Stimulated activated naive B cell treated with anti-CD40 and anti-IgM and Interleukin-4, amounts not matched to agents 10 μg/mL and 1 μg/mL and 100 μg/mL, for 72 hours (primary cell): ENCODE data around the gene NOP10.
"Not testable (repeated sequence)": the region's sequence is repeated elsewhere in the genome, so short reads cannot be mapped to it uniquely, and the experiment has no call there.

Experiments
- ATAC-seq, 2 donors: fragments of 150-1000 bp; cut with Tn5 transposase; replicated peaks; 2 replicates each; pipeline ENCODE4 v1.10.0; 2021; ENCODE audit warnings: moderate library complexity in 1 of 2
- DNase-seq: peaks from one replicate; pipeline ENCODE4 v3.0.0; 2021
- H3K27ac Mint-ChIP-seq: one replicate; pipeline ENCODE4 v1.8.0; 2022; ENCODE audit warnings: mild to moderate bottlenecking, mixed read lengths
- H3K27me3 Mint-ChIP-seq, 2 donors: one replicate each; pipeline ENCODE4 v1.8.0; 2022; ENCODE audit warnings: mixed read lengths in 2 of 2
- H3K36me3 Mint-ChIP-seq, 2 donors: one replicate each; pipeline ENCODE4 v1.8.0; 2022; ENCODE audit warnings: mixed read lengths in 2 of 2, mild to moderate bottlenecking in 1 of 2
- H3K4me1 Mint-ChIP-seq, 2 donors: one replicate each; pipeline ENCODE4 v1.8.0; 2022; ENCODE audit warnings: mixed read lengths in 2 of 2, mild to moderate bottlenecking in 1 of 2
- H3K4me3 Mint-ChIP-seq, 2 donors: one replicate each; pipeline ENCODE4 v1.8.0; 2022; ENCODE audit warnings: mild to moderate bottlenecking in 2 of 2, mixed read lengths in 2 of 2, moderate library complexity in 1 of 2
- H3K9me3 Mint-ChIP-seq, 2 donors: one replicate each; pipeline ENCODE4 v1.8.0; 2022; ENCODE audit warnings: mixed read lengths in 2 of 2, mild to moderate bottlenecking in 1 of 2

NOP10 gene

DNA sequence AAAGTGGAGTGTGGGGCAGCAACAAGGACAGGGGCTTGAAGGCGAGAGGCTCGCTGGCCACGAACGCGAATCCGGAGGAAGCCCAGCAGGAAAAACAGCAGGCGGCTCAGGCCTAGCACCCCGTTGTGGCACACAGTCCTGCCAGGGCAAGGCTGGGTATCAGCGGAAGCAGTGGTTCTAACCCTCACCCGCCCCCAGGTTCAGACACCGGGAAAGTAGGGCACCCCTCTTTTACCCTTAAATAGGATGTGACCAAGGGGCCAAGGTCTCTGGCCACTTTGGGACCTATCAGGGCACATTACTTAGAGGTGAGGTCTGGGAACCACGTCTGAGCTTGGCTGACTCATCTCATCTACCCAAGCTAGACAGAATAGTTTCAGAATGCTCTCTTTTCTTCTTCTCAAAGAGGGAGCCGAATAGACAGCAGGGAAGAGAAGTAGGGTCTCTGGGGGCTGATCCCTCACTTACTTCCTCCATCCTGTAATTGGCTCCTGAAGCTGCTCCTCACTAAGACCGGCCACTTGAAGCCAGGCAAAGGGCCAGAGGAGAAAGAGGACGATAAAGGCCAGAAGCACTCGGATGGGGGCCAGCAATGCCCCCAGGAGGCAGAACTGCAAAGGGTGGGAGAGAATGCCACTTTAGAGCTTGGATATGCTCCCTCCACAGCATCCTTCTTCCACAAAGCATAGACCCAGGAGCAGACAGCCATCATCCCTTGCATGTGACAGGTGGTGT lies 22.3 kb upstream of the NOP10 start:
- Mint-ChIP-seq H3K9me3 (no peaks in the 10 kb centered on the region), H3K4me1 (peaks cover 35 to 48% of the 10 kb centered on the region in 2 donors), H3K27me3 (no peaks in the 10 kb centered on the region), H3K4me3 (peak overlapping the region; percentile 90 to 99), H3K27ac (no peak overlapping the region), H3K36me3 (peaks cover 17 to 28% of the 10 kb centered on the region in 2 donors)
- DNase-seq (no peak), ATAC-seq (no peak)

DNA sequence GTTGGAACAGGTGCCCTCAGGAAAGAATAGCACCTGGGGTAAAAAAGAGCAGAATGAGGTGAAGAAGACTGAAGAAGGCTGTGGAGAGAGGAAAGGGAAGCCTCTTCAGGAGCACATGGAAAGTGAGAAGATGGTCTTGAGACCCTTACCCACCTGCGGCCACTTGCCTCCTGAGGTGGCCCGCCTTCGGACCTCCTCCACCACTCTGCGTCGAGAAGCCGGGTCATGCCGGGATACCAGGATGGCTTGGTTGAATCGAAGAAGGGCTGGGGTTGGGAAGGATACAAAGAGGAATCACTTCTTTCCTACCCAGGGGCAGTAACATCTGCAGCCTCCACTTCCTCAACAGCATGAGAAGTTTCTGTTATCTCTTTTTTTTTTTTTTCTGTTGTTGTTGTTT lies 21.1 kb upstream of the NOP10 start:
- DNase-seq, result no peak
- no peak overlapping the region for H3K27ac Mint-ChIP-seq
- peaks cover 21 to 40% of the 10 kb centered on the region in 2 donors for H3K36me3 Mint-ChIP-seq
- no peak for ATAC-seq
- H3K9me3 Mint-ChIP-seq, result no peaks in the 10 kb centered on the region
- H3K4me3 Mint-ChIP-seq, result no peak overlapping the region
- peaks cover 32 to 35% of the 10 kb centered on the region in 2 donors for H3K4me1 Mint-ChIP-seq
- no peaks in the 10 kb centered on the region for H3K27me3 Mint-ChIP-seq

DNA sequence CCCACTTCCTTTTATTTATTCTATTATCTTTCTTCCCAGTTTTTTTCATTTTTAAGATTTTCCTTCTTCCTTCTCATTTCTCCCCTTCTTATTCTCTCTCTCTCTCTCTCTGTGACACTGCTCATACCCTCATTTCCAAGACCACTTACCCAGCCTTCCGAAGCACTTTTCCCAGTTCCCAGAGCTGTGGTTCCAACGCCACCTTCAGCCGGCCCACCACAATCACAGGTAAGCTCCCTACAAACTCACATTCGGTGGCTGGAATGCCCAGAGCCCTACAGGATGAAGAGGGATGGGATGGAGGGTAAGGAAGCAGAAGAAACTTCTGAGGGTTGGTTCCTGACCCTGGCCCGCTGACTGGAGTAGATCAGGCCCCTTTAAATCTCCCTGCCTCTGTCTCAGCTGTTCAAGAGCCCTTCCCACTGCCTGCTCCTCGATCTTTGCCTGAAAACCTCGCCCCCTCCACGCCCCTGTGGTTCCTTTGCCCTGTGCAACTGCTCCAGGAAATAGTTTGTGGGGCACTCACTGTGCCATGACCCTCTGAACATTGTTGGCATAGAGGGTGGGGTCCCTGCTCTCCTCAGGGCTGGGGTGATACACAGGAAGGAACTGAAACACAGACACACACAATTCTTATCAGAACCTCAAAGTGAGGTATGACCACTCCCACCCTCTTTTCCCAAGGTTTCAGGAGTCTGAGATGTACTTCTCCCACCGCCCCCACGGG lies 19.3 kb upstream of the NOP10 start:
- H3K9me3 Mint-ChIP-seq, result no peaks in the 10 kb centered on the region
- no peak overlapping the region for H3K27ac Mint-ChIP-seq
- ATAC-seq (no peak), DNase-seq (no peak)
- H3K4me1 Mint-ChIP-seq, result peaks cover 24 to 25% of the 10 kb centered on the region in 2 donors
- H3K36me3 Mint-ChIP-seq, result peaks cover 27 to 54% of the 10 kb centered on the region in 2 donors
- H3K27me3 Mint-ChIP-seq, result no peaks in the 10 kb centered on the region
- H3K4me3 Mint-ChIP-seq, result no peak overlapping the region

GRCh38 chr15:34361278-34361677 lies 18.3 kb upstream of the NOP10 start:
- Mint-ChIP-seq H3K27me3 (no peaks in the 10 kb centered on the region), H3K9me3 (no peaks in the 10 kb centered on the region), H3K27ac (no peak overlapping the region), H3K4me3 (no peak overlapping the region), H3K36me3 (peaks cover 30 to 59% of the 10 kb centered on the region in 2 donors), H3K4me1 (peaks cover 19 to 22% of the 10 kb centered on the region in 2 donors)
- DNase-seq (no peak), ATAC-seq (no peak)

DNA sequence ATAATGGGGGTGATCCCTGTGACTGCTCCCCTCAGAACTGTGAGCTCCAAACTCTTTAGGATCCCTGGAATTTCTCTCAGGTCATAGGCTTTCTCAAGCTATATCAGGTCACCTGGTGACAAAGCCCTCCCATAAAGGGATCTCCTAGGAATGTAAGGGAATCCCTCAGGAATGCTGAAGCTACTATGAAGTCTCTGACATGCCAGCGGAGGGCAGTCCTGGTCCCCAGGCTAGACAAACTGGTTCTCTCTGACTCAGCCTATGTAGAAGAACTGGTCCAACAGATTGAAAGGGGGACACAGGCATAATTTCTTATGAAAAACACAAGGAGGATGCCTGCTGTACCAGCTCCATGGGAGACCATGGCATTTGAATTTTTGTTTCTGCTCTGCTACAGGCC lies 17.4 kb upstream of the NOP10 start:
- DNase-seq (no peak), ATAC-seq (no peak)
- no peaks in the 10 kb centered on the region for H3K27me3 Mint-ChIP-seq
- peaks cover 33 to 66% of the 10 kb centered on the region in 2 donors for H3K36me3 Mint-ChIP-seq
- no peak overlapping the region for H3K27ac Mint-ChIP-seq
- H3K4me3 Mint-ChIP-seq, result no peak overlapping the region
- H3K9me3 Mint-ChIP-seq, result no peaks in the 10 kb centered on the region
- H3K4me1 Mint-ChIP-seq, result peaks cover 9 to 15% of the 10 kb centered on the region in 2 donors

DNA sequence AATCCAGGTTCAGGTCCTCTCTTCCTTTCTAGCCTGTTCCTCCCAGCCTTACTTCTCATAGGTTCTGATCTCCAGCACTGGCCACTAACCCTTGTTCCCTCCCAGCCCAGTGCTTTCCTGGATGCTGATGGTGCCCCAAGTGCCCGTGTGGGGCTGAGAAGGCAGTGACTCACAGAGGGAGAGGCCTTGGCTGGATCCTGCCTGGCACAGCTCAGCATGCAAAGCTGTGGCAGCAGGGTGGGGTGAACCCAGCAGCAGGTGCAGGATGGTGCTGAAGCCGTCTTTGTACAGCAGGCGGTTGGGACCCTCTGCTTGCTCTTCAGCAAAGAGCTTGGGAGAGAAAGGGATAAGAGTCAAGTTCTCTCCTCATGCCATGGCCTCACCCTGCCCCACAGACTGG lies 16.5 kb upstream of the NOP10 start:
- Mint-ChIP-seq H3K9me3 (no peaks in the 10 kb centered on the region), H3K4me1 (peaks cover 6 to 10% of the 10 kb centered on the region in 2 donors), H3K36me3 (peaks cover 29 to 63% of the 10 kb centered on the region in 2 donors), H3K4me3 (no peak overlapping the region), H3K27ac (no peak overlapping the region), H3K27me3 (no peaks in the 10 kb centered on the region)
- DNase-seq (no peak), ATAC-seq (no peak)

DNA sequence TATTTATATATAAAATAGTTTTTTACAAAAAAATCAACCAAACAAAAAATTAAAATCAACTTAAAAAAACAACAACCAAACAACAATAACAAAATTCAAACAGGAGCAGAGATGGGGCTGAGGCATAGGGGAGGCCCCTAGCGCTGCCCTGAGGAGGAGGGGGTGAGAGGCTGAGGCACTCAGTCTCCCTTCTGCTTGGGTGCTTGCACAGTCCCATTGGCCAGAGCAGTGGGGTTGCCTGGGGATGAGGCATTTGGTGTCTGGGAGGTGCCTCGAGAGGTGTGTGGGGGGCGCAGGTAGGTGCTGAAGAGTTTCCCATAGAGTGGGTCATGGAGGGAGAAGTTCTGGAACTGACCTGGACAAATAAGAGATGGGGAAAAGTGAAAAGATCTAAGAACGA lies 16.0 kb upstream of the NOP10 start:
- Mint-ChIP-seq H3K36me3 (peaks cover 29 to 66% of the 10 kb centered on the region in 2 donors), H3K27me3 (no peaks in the 10 kb centered on the region), H3K9me3 (no peaks in the 10 kb centered on the region), H3K4me1 (peaks cover 6 to 10% of the 10 kb centered on the region in 2 donors), H3K27ac (no peak overlapping the region), H3K4me3 (no peak overlapping the region)
- no peak for ATAC-seq
- DNase-seq, result no peak

DNA sequence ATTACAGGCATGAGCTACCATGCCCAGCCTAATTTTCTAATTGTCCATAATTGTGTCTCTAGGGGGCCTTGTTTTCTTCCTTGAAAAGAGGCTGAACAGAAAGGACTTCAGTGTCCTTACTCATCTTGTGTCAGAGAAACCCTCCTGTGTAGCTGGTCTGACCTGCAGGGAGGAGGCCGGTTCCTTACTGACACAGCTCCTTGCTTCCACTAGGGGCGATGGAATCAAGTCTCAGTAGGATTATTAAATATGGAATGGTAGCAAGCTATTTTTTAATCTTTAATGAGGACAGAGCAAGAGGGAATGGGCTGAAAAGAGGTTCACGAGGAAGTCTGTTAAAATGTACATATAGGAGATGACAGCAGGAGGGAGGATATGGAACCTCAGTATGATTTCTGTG lies 15.4 kb upstream of the NOP10 start:
- ATAC-seq, result no peak
- peaks cover 6 to 8% of the 10 kb centered on the region in 2 donors for H3K4me1 Mint-ChIP-seq
- H3K27ac Mint-ChIP-seq, result no peak overlapping the region
- H3K9me3 Mint-ChIP-seq, result no peaks in the 10 kb centered on the region
- DNase-seq, result no peak
- H3K4me3 Mint-ChIP-seq, result no peak overlapping the region
- H3K27me3 Mint-ChIP-seq, result no peaks in the 10 kb centered on the region
- H3K36me3 Mint-ChIP-seq, result peaks cover 30 to 69% of the 10 kb centered on the region in 2 donors

- Mint-ChIP-seq H3K36me3 (peaks cover 29 to 65% of the 10 kb centered on the region in 2 donors), H3K4me3 (no peak overlapping the region), H3K27ac (no peak overlapping the region), H3K9me3 (no peaks in the 10 kb centered on the region), H3K4me1 (peaks cover 2 to 3% of the 10 kb centered on the region in 2 donors), H3K27me3 (no peaks in the 10 kb centered on the region)
- ATAC-seq (no peak), DNase-seq (no peak)
These were observed 14.7 kb upstream of the NOP10 start for GRCh38 chr15:34357653-34358052.

GRCh38 chr15:34355241-34355640 lies 12.3 kb upstream of the NOP10 start:
- DNase-seq (no peak), ATAC-seq (no peak)
- no peaks in the 10 kb centered on the region for H3K27me3 Mint-ChIP-seq
- no peaks in the 10 kb centered on the region for H3K9me3 Mint-ChIP-seq
- peaks cover 0 to 4% of the 10 kb centered on the region in 2 donors for H3K4me1 Mint-ChIP-seq
- no peak overlapping the region for H3K27ac Mint-ChIP-seq
- peaks cover 24 to 51% of the 10 kb centered on the region in 2 donors for H3K36me3 Mint-ChIP-seq
- no peak overlapping the region for H3K4me3 Mint-ChIP-seq

DNA sequence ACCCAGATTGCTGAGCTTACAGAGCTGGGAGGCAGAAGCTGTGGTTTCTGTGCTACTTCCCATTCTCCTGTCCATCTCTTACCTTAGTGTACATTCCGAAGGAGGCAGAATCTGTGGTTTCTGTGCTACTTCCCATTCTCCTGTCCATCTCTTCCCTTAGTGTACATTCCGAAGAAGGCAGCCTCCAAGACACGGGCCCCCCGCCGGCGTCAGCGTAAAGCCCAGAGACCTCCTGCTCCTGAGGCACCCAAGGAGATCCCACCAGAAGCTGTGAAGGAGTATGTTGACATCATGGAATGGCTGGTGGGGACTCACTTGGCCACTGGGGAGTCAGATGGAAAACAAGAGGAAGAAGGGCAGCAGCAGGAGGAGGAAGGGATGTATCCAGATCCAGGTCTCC lies 11.3 kb upstream of the NOP10 start:
- no peaks in the 10 kb centered on the region for H3K27me3 Mint-ChIP-seq
- peaks cover 0 to 2% of the 10 kb centered on the region in 2 donors for H3K4me1 Mint-ChIP-seq
- no peak overlapping the region for H3K27ac Mint-ChIP-seq
- peaks cover 20 to 42% of the 10 kb centered on the region in 2 donors for H3K36me3 Mint-ChIP-seq
- ATAC-seq, result no peak
- DNase-seq, result no peak
- H3K9me3 Mint-ChIP-seq, result no peaks in the 10 kb centered on the region
- no peak overlapping the region for H3K4me3 Mint-ChIP-seq

GRCh38 chr15:34353627-34354026 lies 10.7 kb upstream of the NOP10 start:
- no peaks in the 10 kb centered on the region for H3K9me3 Mint-ChIP-seq
- peaks cover 20 to 35% of the 10 kb centered on the region in 2 donors for H3K36me3 Mint-ChIP-seq
- no peaks in the 10 kb centered on the region for H3K27me3 Mint-ChIP-seq
- DNase-seq (no peak), ATAC-seq (no peak)
- H3K4me3 Mint-ChIP-seq, result no peak overlapping the region
- H3K4me1 Mint-ChIP-seq, result peaks cover 0 to 2% of the 10 kb centered on the region in 2 donors
- H3K27ac Mint-ChIP-seq, result no peak overlapping the region

DNA sequence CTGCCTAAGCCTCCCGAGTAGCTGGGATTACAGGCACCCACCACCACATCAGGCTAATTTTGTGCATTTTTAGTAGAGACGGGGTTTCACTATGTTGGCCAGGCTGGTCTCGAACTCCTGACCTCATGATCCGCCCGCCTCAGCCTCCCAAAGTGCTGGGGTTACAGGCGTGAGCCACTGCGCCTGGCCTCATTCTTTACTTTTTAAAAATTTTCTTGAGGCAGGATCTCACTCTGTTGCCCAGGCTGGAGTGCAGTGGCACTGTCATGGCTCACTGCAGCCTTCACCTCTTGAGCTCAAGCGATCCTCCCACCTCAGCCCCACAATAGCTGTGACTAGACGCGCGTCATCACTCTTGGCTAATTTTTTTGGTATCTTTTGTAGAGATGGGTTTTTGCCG lies 10.1 kb upstream of the NOP10 start:
- not testable (repeated sequence) for H3K27ac Mint-ChIP-seq, H3K27me3 Mint-ChIP-seq, DNase-seq, H3K9me3 Mint-ChIP-seq, ATAC-seq, H3K4me1 Mint-ChIP-seq, H3K4me3 Mint-ChIP-seq
- peaks cover 19 to 31% of the 10 kb centered on the region in 2 donors for H3K36me3 Mint-ChIP-seq

- ATAC-seq (no peak), DNase-seq (no peak)
- H3K27me3 Mint-ChIP-seq, result peaks cover 0 to 5% of the 10 kb centered on the region in 2 donors
- H3K9me3 Mint-ChIP-seq, result no peaks in the 10 kb centered on the region
- no peak overlapping the region for H3K27ac Mint-ChIP-seq
- peaks cover 0 to 2% of the 10 kb centered on the region in 2 donors for H3K4me1 Mint-ChIP-seq
- H3K36me3 Mint-ChIP-seq, result peaks cover 8 to 13% of the 10 kb centered on the region in 2 donors
- no peak overlapping the region for H3K4me3 Mint-ChIP-seq
These were observed 6.8 kb upstream of the NOP10 start for GRCh38 chr15:34349769-34350168.
